Fibroblast of villous mesenchyme (primary cell): Measurements from ENCODE around the gene RORB. TPM values are rescaled to one million over a fixed set of nuclear protein-coding genes. Genes with fewer than 3 reads are reported as not detected.

ENCODE experiments used
- DNase-seq: peaks from one replicate; pipeline ENCODE4 v3.0.0-alpha.2; 2010; ENCODE audit warnings: low read depth
- H3K4me3 ChIP-seq: 2 replicates; pipeline ENCODE4 v1.5.1; 2011; ENCODE audit warnings: low read depth, mild to moderate bottlenecking, low read length
- CTCF ChIP-seq: IDR thresholded peaks from 2 replicates; pipeline ENCODE4 v1.5.1; 2012; ENCODE audit warnings: low read depth, mild to moderate bottlenecking, low read length; ENCODE audit not compliant: insufficient read depth
- total RNA-seq: library from RNA; depleted of rRNA; stranded (reverse); fragments of >200 nt; gene quantifications from 2 replicates; pipeline ENCODE4 v1.2.3, GENCODE V29; 2012

Gene RORB
- total RNA-seq, 1 donor = 5.6 TPM

- no peak for TF ChIP-seq CTCF
- H3K4me3 ChIP-seq = peak overlapping the region; percentile 61
- no peak for DNase-seq
Measured at GRCh38 chr9:74498621-74499095, 1.5 kb downstream of the RORB start.

GRCh38 chr9:74499111-74499601 is 2.0 kb downstream of the RORB start:
- no peak for DNase-seq
- TF ChIP-seq CTCF = no peak
- peak overlapping the region; percentile 61 for H3K4me3 ChIP-seq

GRCh38 chr9:74499770-74500583 is 2.8 kb downstream of the RORB start:
- TF ChIP-seq CTCF = no peak
- peak; percentile 40 for DNase-seq

GRCh38 chr9:74500584-74500924 is 3.4 kb downstream of the RORB start:
- TF ChIP-seq CTCF = no peak
- peak overlapping the region; percentile 61 for H3K4me3 ChIP-seq
- DNase-seq = peak; percentile 7

More at GRCh38 chr9:74499770-74500583, 2.8 kb downstream of the RORB start:
- H3K4me3 ChIP-seq = peak overlapping the region; percentile 61

GRCh38 chr9:74501570-74501969 is 4.4 kb downstream of the RORB start:
- no peak for TF ChIP-seq CTCF
- no peak for DNase-seq

GRCh38 chr9:74503219-74503618 is 6.1 kb downstream of the RORB start:
- DNase-seq = no peak
- no peak overlapping the region for H3K4me3 ChIP-seq
- TF ChIP-seq CTCF = no peak

More at GRCh38 chr9:74501570-74501969, 4.4 kb downstream of the RORB start:
- H3K4me3 ChIP-seq = no peak overlapping the region
